Measurements from ENCODE around the gene BAZ1A.

Gene BAZ1A

GRCh38 chr14:34718750-34719304 is 156.3 kb downstream of the BAZ1A start:
- no peak for DNase-seq

- peak; percentile 18 for DNase-seq
Observed at GRCh38 chr14:34715127-34715863, 159.9 kb downstream of the BAZ1A start.

GRCh38 chr14:34714320-34715126 is 160.6 kb downstream of the BAZ1A start, which contains the start of gene CFL2:
Gene CFL2 (minus strand): TSS chr14:34714593. CDS start chr14:34714540, 53 bp downstream.
- DNase-seq, result peak; percentile 90

- DNase-seq, result peak; percentile 37
Observed at GRCh38 chr14:34713681-34714319, 161.4 kb downstream of the BAZ1A start.

GRCh38 chr14:34713122-34713680 is 162.0 kb downstream of the BAZ1A start:
- no peak for DNase-seq

GRCh38 chr14:34711796-34712712 is 163.1 kb downstream of the BAZ1A start:
- no peak for DNase-seq

- DNase-seq, result peak; percentile 51
Observed at GRCh38 chr14:34711169-34711568, 164.0 kb downstream of the BAZ1A start.

GRCh38 chr14:34710744-34711143 is 164.4 kb downstream of the BAZ1A start:
- DNase-seq, result no peak

GRCh38 chr14:34710006-34710405 is 165.2 kb downstream of the BAZ1A start:
- no peak for DNase-seq

- peak; percentile 65 for DNase-seq
Observed at GRCh38 chr14:34707722-34708121, 167.4 kb downstream of the BAZ1A start.
